Right cardiac atrium (tissue), 5 donors: ENCODE data around the gene SLC15A3. TPM values are rescaled to one million over a fixed set of nuclear protein-coding genes. Genes with fewer than 3 reads are reported as not detected.
A peak's percentile ranks its signal among the peaks of the same experiment; 100 is the strongest.
"Not testable (repeated sequence)": the region's sequence is repeated elsewhere in the genome, so short reads cannot be mapped to it uniquely, and the experiment has no call there.

Experiments used
- ATAC-seq, 2 donors: fragments of 200-7000 bp; cut with Tn5 transposase; one replicate each; pipeline versions ENCODE4 v1.8.0 to v1.9.1; 2020; ENCODE audit warnings: moderate library complexity in 2 of 2, mild to moderate bottlenecking in 1 of 2
- DNase-seq, 3 donors: peaks; one replicate each; pipeline ENCODE4 v3.0.0-alpha.2; 2020
- H3K27ac ChIP-seq: one replicate; pipeline ENCODE4 v1.5.1; 2013; ENCODE audit warnings: mild to moderate bottlenecking, low read length, control low read depth, moderate library complexity
- H3K27me3 ChIP-seq: one replicate; pipeline ENCODE4 v1.6.1; 2013; ENCODE audit not compliant: control insufficient read depth, insufficient read depth
- H3K4me1 ChIP-seq: one replicate; pipeline ENCODE4 v1.6.1; 2013; ENCODE audit warnings: low read length; ENCODE audit not compliant: control insufficient read depth, insufficient read depth
- H3K4me3 ChIP-seq: one replicate; pipeline ENCODE4 v1.5.1; 2013; ENCODE audit warnings: low read length, control low read depth
- H3K9me3 ChIP-seq: one replicate; pipeline ENCODE4 v1.6.1; 2013; ENCODE audit warnings: low read length; ENCODE audit not compliant: control insufficient read depth
- WGBS: extraction: QIAGEN DNeasy Blood & Tissue Kit; methylation state at CpG from one replicate; pipeline ENCODE4 v1.1.7; 2013; 5-methylcytosine and 5-hydroxymethylcytosine counted together
- intact Hi-C, 4 donors: fragments of 100-400 bp; cut with DNase I; formaldehyde crosslinking; loops; one replicate each; pipeline versions ENCODE4 v1.11.0 to v1.14.0; 2022 to 2023
- polyA plus RNA-seq: library from polyadenylated mRNA; stranded (reverse); fragments of 200-250 nt; gene quantifications from one replicate; pipeline ENCODE4 v1.2.3, GENCODE V29; 2013
- total RNA-seq, 4 donors: library from RNA; stranded (reverse); fragmentation: NEBNext Ultra II Directional; extraction: Animal tissue kit (Norgen Biotek cat#: 25700); gene quantifications; one replicate each; pipeline ENCODE4 v1.2.1, GENCODE V29; 2021
- donor health status: healthy with polysubstance abuse.
- donor health status: DM: no; HTN: yes; CAD: no.
- donor health status: DM: no; HTN: no; CAD: no.
- donor health status: DM: no; HTN: yes; CAD: no; lungs with severe emphysema.
- donor health status: DM: yes; HTN: yes; CAD: no.

The SLC15A3 gene
- total and polyA plus RNA-seq, 5 donors = 17.4 to 24.7 (median 23.2) TPM

- Histone ChIP-seq H3K27ac (peak within 1 kb of the TSS; percentile 86), H3K9me3 (no peaks in the 10 kb centered on the region), H3K4me3 (peak within 1 kb of the TSS; percentile 86), H3K27me3 (no peaks in the 10 kb centered on the region), H3K4me1 (peaks cover 20% of the 10 kb centered on the region)
- peak; percentile 87 to 88 for ATAC-seq
- intact Hi-C loops = no loop called here
- peak; percentile 93 to 96 (median 95) for DNase-seq
- under 1% methylated on average over 70 of the region's 70 CpGs for WGBS
These were observed 38.0 kb downstream of the SLC15A3 start, which contains the start of gene TMEM109 for GRCh38 chr11:60913793-60914632. TMEM109 (plus strand) TSS chr11:60914158; CDS start chr11:60919694, 5,536 bp downstream.

- 51% methylated on average over 22 of the region's 22 CpGs for WGBS
- peak in 1 of 2 donors; percentile 0 for ATAC-seq
- intact Hi-C loops = no loop called here
- Histone ChIP-seq H3K4me3 (peak overlapping the region; percentile 86), H3K4me1 (peaks cover 13% of the 10 kb centered on the region), H3K27me3 (no peaks in the 10 kb centered on the region), H3K9me3 (no peaks in the 10 kb centered on the region), H3K27ac (peak overlapping the region; percentile 86)
- DNase-seq = peak in 2 of 3 donors; percentile 76 to 77
These were observed 39.0 kb downstream of the SLC15A3 start for GRCh38 chr11:60912851-60913528.

GRCh38 chr11:60912223-60912850, 39.6 kb downstream of the SLC15A3 start:
- ATAC-seq (no peak), DNase-seq (no peak)
- Histone ChIP-seq H3K27me3 (no peaks in the 10 kb centered on the region), H3K9me3 (no peaks in the 10 kb centered on the region), H3K4me1 (peaks cover 13% of the 10 kb centered on the region), H3K27ac (no peak overlapping the region), H3K4me3 (no peak overlapping the region)
- WGBS = 76% methylated on average over 12 of the region's 12 CpGs
- intact Hi-C loops = no loop called here

- intact Hi-C loops = no loop called here
- Histone ChIP-seq H3K27me3 (no peaks in the 10 kb centered on the region), H3K4me3 (no peak overlapping the region), H3K4me1 (peaks cover 7% of the 10 kb centered on the region), H3K27ac (no peak overlapping the region), H3K9me3 (no peaks in the 10 kb centered on the region)
- 49% methylated on average over 5 of the region's 5 CpGs for WGBS
- ATAC-seq = no peak
- no peak for DNase-seq
These were observed 41.1 kb downstream of the SLC15A3 start for GRCh38 chr11:60910711-60911380.

- intact Hi-C loops = no loop called here
- ATAC-seq = no peak
These were observed 41.7 kb downstream of the SLC15A3 start for GRCh38 chr11:60910281-60910687.

GRCh38 chr11:60909680-60910280, 42.2 kb downstream of the SLC15A3 start:
- WGBS = 65% methylated on average over 3 of the region's 3 CpGs
- ATAC-seq, H3K4me1 ChIP-seq, DNase-seq, H3K27ac ChIP-seq, intact Hi-C loops, H3K9me3 ChIP-seq, H3K4me3 ChIP-seq, H3K27me3 ChIP-seq: not testable (repeated sequence)

More at GRCh38 chr11:60910281-60910687, 41.7 kb downstream of the SLC15A3 start:
- no peaks in the 10 kb centered on the region for H3K27me3 ChIP-seq
- H3K27ac ChIP-seq = no peak overlapping the region
- no peak for DNase-seq
- no peaks in the 10 kb centered on the region for H3K9me3 ChIP-seq
- 70% methylated on average over 3 of the region's 3 CpGs for whole genome bisulfite sequencing
- H3K4me3 ChIP-seq = no peak overlapping the region
- peaks cover 3% of the 10 kb centered on the region for H3K4me1 ChIP-seq

- 34% methylated on average over 1 of the region's 1 CpG for WGBS
- Histone ChIP-seq H3K9me3 (no peaks in the 10 kb centered on the region), H3K27me3 (no peaks in the 10 kb centered on the region), H3K4me1 (peaks cover 4% of the 10 kb centered on the region), H3K27ac (no peak overlapping the region), H3K4me3 (no peak overlapping the region)
- no peak for ATAC-seq
- intact Hi-C loops = no loop called here
- no peak for DNase-seq
These were observed 43.2 kb downstream of the SLC15A3 start for GRCh38 chr11:60908803-60909202.

GRCh38 chr11:60906132-60906972, 45.6 kb downstream of the SLC15A3 start, which contains the start of gene PRPF19:
PRPF19 (minus strand) TSS chr11:60906585; CDS start chr11:60906382, 203 bp downstream.
- H3K4me1 ChIP-seq = peaks cover 4% of the 10 kb centered on the region
- under 1% methylated on average over 75 of the region's 75 CpGs for WGBS
- H3K4me3 ChIP-seq = peak within 1 kb of the TSS; percentile 76
- H3K9me3 ChIP-seq = no peaks in the 10 kb centered on the region
- H3K27ac ChIP-seq = peak within 1 kb of the TSS; percentile 61
- intact Hi-C loops = no loop called here
- no peaks in the 10 kb centered on the region for H3K27me3 ChIP-seq
- ATAC-seq = peak; percentile 97
- peak; percentile 97 to 99 (median 99) for DNase-seq

GRCh38 chr11:60905551-60906113, 46.3 kb downstream of the SLC15A3 start:
- Histone ChIP-seq H3K27me3 (no peaks in the 10 kb centered on the region), H3K27ac (peak overlapping the region; percentile 48), H3K4me1 (peaks cover 4% of the 10 kb centered on the region), H3K4me3 (peak overlapping the region; percentile 76), H3K9me3 (no peaks in the 10 kb centered on the region)
- ATAC-seq (no peak), DNase-seq (no peak)
- intact Hi-C loops = no loop called here
- WGBS = 5% methylated on average over 16 of the region's 16 CpGs
